Measurements from ENCODE around the gene DPYD. TPM values are rescaled to one million over a fixed set of nuclear protein-coding genes. Genes with fewer than 3 reads are reported as not detected.

DPYD gene
- total and polyA plus RNA-seq, 9 of the 15 experiments (the other 6 are each of a cell fraction or from before 2014, with no cell fraction given), result 0.03 to 0.25 (median 0.08) TPM; not detected in 2

DNA sequence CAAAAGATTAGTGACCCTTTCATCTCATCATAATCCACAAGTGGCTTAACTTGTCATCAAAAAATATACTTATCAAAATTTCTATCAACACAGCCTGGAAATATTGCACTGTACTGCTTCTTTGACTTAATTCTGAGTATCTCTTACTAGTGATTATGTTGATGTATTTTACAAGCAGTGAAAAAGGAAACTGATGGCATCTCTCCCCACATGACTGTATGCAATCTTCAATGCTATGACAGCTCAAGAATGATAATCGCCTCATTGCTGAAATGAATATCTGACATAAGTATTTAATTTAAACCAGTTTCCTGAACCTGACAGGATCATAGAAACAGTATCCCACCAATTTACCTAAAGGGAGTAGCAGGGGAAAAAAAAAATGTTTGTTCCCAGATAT is 79.5 kb downstream of the DPYD start:
- H3K4me3 ChIP-seq, result no peak overlapping the region
- no peaks in the 10 kb centered on the region for H3K36me3 ChIP-seq (ENCODE audit: control insufficient read depth, insufficient read depth, low read length)
- intact Hi-C loops (cut with micrococcal nuclease), result no loop called here
- no peak overlapping the region for H3K27ac ChIP-seq (ENCODE audit: extremely low read depth, low read depth, low read length)
- WGBS (ENCODE audit: insufficient coverage, low coverage, missing lambda C conversion rate), result 0% methylated on average over 1 of the region's 1 CpG
- no peaks in the 10 kb centered on the region for H3K9me1 ChIP-seq (ENCODE audit: control insufficient read depth, insufficient read depth, low read length)
- ChIA-PET POLR2A (no interaction called here), CTCF (ENCODE audit: low intra/inter-chr PET ratio) (no interaction called here)
- H3K4me2 ChIP-seq (ENCODE audit: insufficient read depth, low read length), result no peak overlapping the region
- FAIRE-seq, result no peak
- H4K20me1 ChIP-seq (replicated peaks; ENCODE audit: control insufficient read depth, insufficient read depth, low read length), result no peaks in the 10 kb centered on the region
- in situ Hi-C loops (cut with MboI), result no loop called here
- H3K9me3 ChIP-seq (replicated peaks; ENCODE audit: control insufficient read depth, insufficient read depth, low read depth, low read length), result 0 out of 2 replicates have a peak, but pooled peaks cover 3% of the 10 kb centered on the region
- BruUV-seq (replicated peaks), result no TSS peak
- no peaks in the 10 kb centered on the region for H3K27me3 ChIP-seq (ENCODE audit: control insufficient read depth in 2 of 2, insufficient read depth in 2 of 2, low read length in 2 of 2)
- no peaks in the 10 kb centered on the region for H3K4me1 ChIP-seq (replicated peaks in 1 of 2; ENCODE audit: control insufficient read depth in 2 of 2, insufficient read depth in 2 of 2, low read length in 2 of 2)
- H3K9ac ChIP-seq (ENCODE audit: insufficient read depth in 1 of 2, low read depth in 2 of 2, low read length in 2 of 2), result no peak overlapping the region
- no peaks in the 10 kb centered on the region for H3K79me2 ChIP-seq (ENCODE audit: control insufficient read depth, insufficient read depth, low read length)
- no peak for ATAC-seq
- H2AFZ ChIP-seq (ENCODE audit: low read depth, low read length), result no peak overlapping the region
- no peak for DNase-seq (ENCODE audit: extremely low read depth in 1 of 4, low spot score in 3 of 4)
- TF ChIP-seq CHD1 (IDR thresholded peaks at IDR 0.05; ENCODE audit: low read length) (no peak), HDAC2 (IDR thresholded peaks at IDR 0.05) (no peak)
- TF ChIP-seq, protein P1, sequence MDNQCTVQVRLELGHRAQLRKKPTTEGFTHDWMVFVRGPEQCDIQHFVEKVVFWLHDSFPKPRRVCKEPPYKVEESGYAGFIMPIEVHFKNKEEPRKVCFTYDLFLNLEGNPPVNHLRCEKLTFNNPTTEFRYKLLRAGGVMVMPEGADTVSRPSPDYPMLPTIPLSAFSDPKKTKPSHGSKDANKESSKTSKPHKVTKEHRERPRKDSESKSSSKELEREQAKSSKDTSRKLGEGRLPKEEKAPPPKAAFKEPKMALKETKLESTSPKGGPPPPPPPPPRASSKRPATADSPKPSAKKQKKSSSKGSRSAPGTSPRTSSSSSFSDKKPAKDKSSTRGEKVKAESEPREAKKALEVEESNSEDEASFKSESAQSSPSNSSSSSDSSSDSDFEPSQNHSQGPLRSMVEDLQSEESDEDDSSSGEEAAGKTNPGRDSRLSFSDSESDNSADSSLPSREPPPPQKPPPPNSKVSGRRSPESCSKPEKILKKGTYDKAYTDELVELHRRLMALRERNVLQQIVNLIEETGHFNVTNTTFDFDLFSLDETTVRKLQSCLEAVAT (IDR thresholded peaks at IDR 0.05), result no peak

GRCh38 chr1:97837161-97837560 is 83.7 kb downstream of the DPYD start:
- FAIRE-seq, result no peak
- Histone ChIP-seq H3K27me3 (ENCODE audit: control insufficient read depth in 2 of 2, insufficient read depth in 2 of 2, low read length in 2 of 2) (no peaks in the 10 kb centered on the region), H2AFZ (ENCODE audit: low read depth, low read length) (no peak overlapping the region), H3K9me1 (ENCODE audit: control insufficient read depth, insufficient read depth, low read length) (no peaks in the 10 kb centered on the region), H4K20me1 (replicated peaks; ENCODE audit: control insufficient read depth, insufficient read depth, low read length) (no peaks in the 10 kb centered on the region), H3K4me3 (no peak overlapping the region), H3K4me1 (replicated peaks in 1 of 2; ENCODE audit: control insufficient read depth in 2 of 2, insufficient read depth in 2 of 2, low read length in 2 of 2) (no peaks in the 10 kb centered on the region), H3K9me3 (replicated peaks; ENCODE audit: control insufficient read depth, insufficient read depth, low read depth, low read length) (no peaks in the 10 kb centered on the region), H3K79me2 (ENCODE audit: control insufficient read depth, insufficient read depth, low read length) (no peaks in the 10 kb centered on the region), H3K9ac (ENCODE audit: insufficient read depth in 1 of 2, low read depth in 2 of 2, low read length in 2 of 2) (no peak overlapping the region), H3K4me2 (ENCODE audit: insufficient read depth, low read length) (no peak overlapping the region), H3K36me3 (ENCODE audit: control insufficient read depth, insufficient read depth, low read length) (no peaks in the 10 kb centered on the region), H3K27ac (ENCODE audit: extremely low read depth, low read depth, low read length) (no peak overlapping the region)
- WGBS (ENCODE audit: insufficient coverage, low coverage, missing lambda C conversion rate), result 0% methylated on average over 1 of the region's 1 CpG
- no TSS peak for BruUV-seq (replicated peaks)
- CTCF ChIA-PET (ENCODE audit: low intra/inter-chr PET ratio), result no interaction called here
- in situ Hi-C loops (cut with MboI) (no loop called here), intact Hi-C loops (cut with micrococcal nuclease) (no loop called here)
- DNase-seq (ENCODE audit: extremely low read depth in 1 of 4, low spot score in 3 of 4), result no peak
- POLR2A ChIA-PET, result no interaction called here
- no peak for ATAC-seq
- TF ChIP-seq HMG20A (CRISPR knock-in tag; conservative IDR thresholded peaks at IDR 0.05), result no peak
- TF ChIP-seq BCL6 (CRISPR knock-in tag; IDR thresholded peaks at IDR 0.05), result no peak
- TF ChIP-seq RFX1 (IDR thresholded peaks at IDR 0.05), result no peak
- TF ChIP-seq PRDM10 (IDR thresholded peaks at IDR 0.05; ENCODE audit: partially characterized antibody), result no peak
